BLaER1 treated with 17β-estradiol and CSF1 and Interleukin-3, amounts not matched to agents 10 nM and 100 nM (cell line): ENCODE data around the gene EFL1.
A peak's percentile ranks its signal among the peaks of the same experiment; 100 is the strongest.

Experiments
- H3K27ac ChIP-seq, 11 experiments: shearing (Covaris generic); formaldehyde crosslinking; 2 replicates each; pipeline ENCODE4 v1.8.1; 2022
- H3K27me3 ChIP-seq, 11 experiments: shearing (Covaris generic); formaldehyde crosslinking; 2 replicates each; pipeline ENCODE4 v1.8.1; 2022
- H3K36me3 ChIP-seq, 11 experiments: shearing (Covaris generic); formaldehyde crosslinking; 2 replicates each; pipeline ENCODE4 v1.8.1; 2022
- H3K4me1 ChIP-seq, 10 experiments: shearing (Covaris generic); formaldehyde crosslinking; 2 replicates each; pipeline ENCODE4 v1.8.1; 2022
- H3K4me2 ChIP-seq, 11 experiments: shearing (Covaris generic); formaldehyde crosslinking; 2 replicates each; pipeline ENCODE4 v1.8.1; 2022
- H3K4me3 ChIP-seq, 10 experiments: shearing (Covaris generic); formaldehyde crosslinking; 2 replicates each; pipeline ENCODE4 v1.8.1; 2022
- H3K9ac ChIP-seq, 11 experiments: shearing (Covaris generic); formaldehyde crosslinking; 2 replicates each; pipeline ENCODE4 v1.8.1; 2022
- H3K9me3 ChIP-seq, 11 experiments: shearing (Covaris generic); formaldehyde crosslinking; replicated peaks in 1 of 11; 2 replicates each; pipeline ENCODE4 v1.8.1; 2022
- H4K20me1 ChIP-seq, 11 experiments: shearing (Covaris generic); formaldehyde crosslinking; 2 replicates each; pipeline ENCODE4 v1.8.1; 2022
- Cebpa-rat ChIP-seq, 11 experiments: shearing (Covaris generic); IDR thresholded peaks; 2 replicates each; pipeline ENCODE4 v1.8.1; 2022

Gene EFL1

DNA sequence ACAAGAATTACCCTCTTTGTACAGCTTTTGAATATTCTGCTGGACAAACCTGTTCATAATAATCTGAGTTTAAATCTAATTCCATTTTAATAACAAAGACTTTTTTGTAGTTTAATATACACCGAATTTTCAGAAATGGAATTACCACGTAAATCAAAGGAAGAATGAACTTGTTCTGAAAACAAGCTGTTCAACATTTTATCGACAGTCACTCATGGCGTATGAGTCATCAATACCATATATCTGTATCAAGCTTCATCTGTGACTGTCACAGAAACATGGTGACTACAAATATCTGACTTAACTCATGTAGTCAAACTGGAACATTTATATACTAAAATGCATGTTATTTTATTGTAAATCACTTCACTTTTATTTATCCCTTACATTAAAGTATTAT is 90.0 kb downstream of the EFL1 start:
- H3K4me1 ChIP-seq, result peaks cover 0 to 10% (median 6%) of the 10 kb centered on the region in 10 experiments; a peak in 10 of 20 replicates
- no peaks in the 10 kb centered on the region; a peak in 1 of 22 replicates for H4K20me1 ChIP-seq
- no peaks in the 10 kb centered on the region; a peak in 2 of 22 replicates for H3K9me3 ChIP-seq
- H3K27me3 ChIP-seq, result no peaks in the 10 kb centered on the region
- H3K27ac ChIP-seq, result no peak overlapping the region
- no peak overlapping the region for H3K4me2 ChIP-seq
- no peak for TF ChIP-seq Cebpa-rat (IDR thresholded peaks at IDR 0.05)
- peaks cover 0 to 37% (median 9%) of the 10 kb centered on the region in 11 experiments; a peak in 12 of 22 replicates for H3K36me3 ChIP-seq
- no peak overlapping the region for H3K4me3 ChIP-seq
- H3K9ac ChIP-seq, result no peak overlapping the region

DNA sequence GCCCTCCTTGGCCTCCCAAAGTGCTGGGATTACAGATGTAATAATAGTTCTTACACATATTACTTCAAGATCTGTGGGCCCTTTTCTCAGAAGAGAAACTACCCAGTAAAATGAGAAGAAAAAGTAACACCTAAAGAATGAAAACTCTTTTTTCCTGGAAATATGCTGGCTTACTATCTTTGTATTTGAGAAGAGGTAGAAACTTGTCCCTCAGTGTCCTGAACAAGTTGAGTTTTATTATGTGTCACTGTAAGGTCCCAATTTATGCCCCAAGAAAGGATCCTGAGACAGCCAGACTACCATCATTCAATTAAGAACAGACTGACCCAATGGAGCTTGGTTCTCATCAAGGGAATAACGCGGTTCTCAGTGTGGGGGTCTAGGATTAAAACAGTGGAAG is 93.8 kb downstream of the EFL1 start:
- no peak overlapping the region for H3K4me3 ChIP-seq
- peaks cover 0 to 11% (median 9%) of the 10 kb centered on the region in 10 experiments; a peak in 12 of 20 replicates for H3K4me1 ChIP-seq
- no peaks in the 10 kb centered on the region; a peak in 1 of 22 replicates for H4K20me1 ChIP-seq
- H3K27me3 ChIP-seq, result no peaks in the 10 kb centered on the region
- H3K9me3 ChIP-seq, result no peaks in the 10 kb centered on the region; a peak in 2 of 22 replicates
- H3K27ac ChIP-seq, result no peak overlapping the region
- no peak overlapping the region for H3K9ac ChIP-seq
- H3K36me3 ChIP-seq, result peaks cover 3 to 39% (median 12%) of the 10 kb centered on the region in 11 experiments; a peak in 18 of 22 replicates
- TF ChIP-seq Cebpa-rat (IDR thresholded peaks at IDR 0.05), result no peak
- no peak overlapping the region for H3K4me2 ChIP-seq

DNA sequence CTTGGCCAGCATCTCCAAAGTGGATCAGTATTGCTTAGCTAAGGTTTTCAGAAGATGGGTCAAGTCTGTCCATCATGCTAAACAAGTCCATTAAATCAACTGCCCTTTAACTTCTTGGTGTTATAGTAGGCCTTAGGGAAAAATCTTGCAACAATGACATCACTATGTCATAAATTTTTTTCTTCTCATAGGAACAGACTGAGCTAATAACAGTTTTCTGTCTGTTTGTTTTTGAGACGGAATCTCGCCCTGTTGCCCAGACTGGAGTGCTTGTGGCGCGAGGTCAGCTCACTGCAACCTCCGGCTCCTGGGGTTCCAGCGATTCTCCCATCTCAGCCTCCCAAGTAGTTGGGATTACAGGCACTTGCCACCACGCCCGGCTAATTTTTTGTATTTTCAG is 94.2 kb downstream of the EFL1 start:
- no peak overlapping the region for H3K4me2 ChIP-seq
- no peak for TF ChIP-seq Cebpa-rat (IDR thresholded peaks at IDR 0.05)
- H3K27me3 ChIP-seq, result no peaks in the 10 kb centered on the region
- H3K4me3 ChIP-seq, result no peak overlapping the region
- H3K9me3 ChIP-seq, result no peaks in the 10 kb centered on the region; a peak in 2 of 22 replicates
- H3K36me3 ChIP-seq, result peaks cover 8 to 43% (median 17%) of the 10 kb centered on the region in 11 experiments; a peak in 21 of 22 replicates
- H3K27ac ChIP-seq, result no peak overlapping the region
- no peak overlapping the region for H3K9ac ChIP-seq
- no peaks in the 10 kb centered on the region; a peak in 1 of 22 replicates for H4K20me1 ChIP-seq
- peaks cover 0 to 11% (median 9%) of the 10 kb centered on the region in 10 experiments; a peak in 12 of 20 replicates for H3K4me1 ChIP-seq

DNA sequence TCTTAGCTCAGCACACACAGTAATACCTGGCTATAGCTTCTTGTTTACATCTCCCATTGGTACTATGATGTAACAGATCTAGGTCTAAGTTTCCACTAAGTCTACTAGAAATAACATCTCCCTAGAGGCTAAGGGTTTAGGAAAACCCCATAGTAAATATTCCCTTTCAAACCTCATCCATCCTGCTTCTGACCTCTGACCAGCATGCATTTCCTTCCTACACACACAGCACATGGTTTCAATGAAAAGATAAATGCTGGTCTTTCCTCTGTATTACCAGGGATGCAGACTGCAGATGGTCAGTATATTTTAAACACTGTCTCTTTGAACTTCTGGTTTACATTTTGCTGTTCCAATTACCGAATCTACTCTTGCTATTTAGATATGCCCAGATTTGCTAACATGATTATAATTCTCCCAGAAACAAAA is 96.6 kb downstream of the EFL1 start:
- H3K9ac ChIP-seq, result no peak overlapping the region
- H3K27me3 ChIP-seq, result no peaks in the 10 kb centered on the region
- TF ChIP-seq Cebpa-rat (IDR thresholded peaks at IDR 0.05), result no peak
- H3K4me1 ChIP-seq, result peaks cover 0 to 11% (median 9%) of the 10 kb centered on the region in 10 experiments; a peak in 12 of 20 replicates
- peak overlapping the region in 7 of 11 experiments; percentile 41 to 68 (median 49); a peak in 13 of 22 replicates for H3K4me2 ChIP-seq
- H3K27ac ChIP-seq, result no peak overlapping the region
- no peak overlapping the region for H3K4me3 ChIP-seq
- H3K36me3 ChIP-seq, result peaks cover 29 to 62% (median 35%) of the 10 kb centered on the region in 11 experiments
- no peaks in the 10 kb centered on the region; a peak in 2 of 22 replicates for H3K9me3 ChIP-seq
- no peaks in the 10 kb centered on the region for H4K20me1 ChIP-seq

DNA sequence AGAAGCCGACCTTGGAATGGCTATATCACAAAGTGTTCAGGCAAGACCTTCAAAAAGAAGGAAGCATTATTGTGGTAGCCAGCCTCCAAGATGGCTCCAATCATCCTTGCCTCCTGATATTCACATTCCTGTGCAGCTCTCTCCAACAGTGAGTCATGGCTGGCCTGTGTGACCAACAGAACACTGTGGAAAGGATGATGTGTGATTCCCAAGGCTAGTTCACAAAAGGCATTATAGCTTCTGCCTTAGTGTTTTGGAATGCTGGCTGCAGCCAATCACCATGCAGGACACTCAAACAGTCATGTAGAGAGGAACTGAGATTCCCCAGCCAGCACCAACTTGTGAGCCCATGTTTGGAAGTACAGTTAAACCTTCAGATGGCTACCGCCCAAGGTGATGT is 102.6 kb downstream of the EFL1 start:
- Histone ChIP-seq H4K20me1 (no peaks in the 10 kb centered on the region), H3K27me3 (no peaks in the 10 kb centered on the region), H3K36me3 (peaks cover 47 to 93% (median 68%) of the 10 kb centered on the region in 11 experiments), H3K4me2 (no peak overlapping the region), H3K9ac (no peak overlapping the region), H3K4me1 (no peaks in the 10 kb centered on the region), H3K4me3 (no peak overlapping the region), H3K9me3 (no peaks in the 10 kb centered on the region), H3K27ac (no peak overlapping the region)
- no peak for TF ChIP-seq Cebpa-rat (IDR thresholded peaks at IDR 0.05)

DNA sequence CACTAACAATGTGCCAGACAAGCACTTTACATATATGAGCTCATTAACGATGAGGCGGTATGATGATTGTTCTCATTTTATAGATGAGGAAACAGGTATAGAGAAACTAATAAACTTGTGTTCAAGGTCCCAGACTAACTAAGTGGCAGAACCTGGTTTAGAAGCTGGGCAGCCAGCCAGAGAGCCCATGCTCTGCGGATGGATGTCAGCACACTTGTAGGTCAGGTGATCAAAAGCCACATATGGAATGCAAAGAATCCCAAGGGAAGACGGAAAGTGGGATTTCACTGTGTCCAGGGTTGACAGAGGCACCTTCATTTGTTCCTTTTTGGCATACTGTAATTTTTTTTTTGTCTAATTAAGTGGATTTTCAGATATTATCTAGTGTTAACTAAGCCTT is 103.7 kb downstream of the EFL1 start:
- no peaks in the 10 kb centered on the region for H3K9me3 ChIP-seq
- no peak overlapping the region for H3K4me3 ChIP-seq
- no peaks in the 10 kb centered on the region for H4K20me1 ChIP-seq
- no peaks in the 10 kb centered on the region for H3K4me1 ChIP-seq
- no peak overlapping the region for H3K9ac ChIP-seq
- H3K36me3 ChIP-seq, result peaks cover 54 to 93% (median 70%) of the 10 kb centered on the region in 11 experiments
- no peak for TF ChIP-seq Cebpa-rat (IDR thresholded peaks at IDR 0.05)
- H3K4me2 ChIP-seq, result no peak overlapping the region
- H3K27ac ChIP-seq, result no peak overlapping the region
- no peaks in the 10 kb centered on the region for H3K27me3 ChIP-seq

DNA sequence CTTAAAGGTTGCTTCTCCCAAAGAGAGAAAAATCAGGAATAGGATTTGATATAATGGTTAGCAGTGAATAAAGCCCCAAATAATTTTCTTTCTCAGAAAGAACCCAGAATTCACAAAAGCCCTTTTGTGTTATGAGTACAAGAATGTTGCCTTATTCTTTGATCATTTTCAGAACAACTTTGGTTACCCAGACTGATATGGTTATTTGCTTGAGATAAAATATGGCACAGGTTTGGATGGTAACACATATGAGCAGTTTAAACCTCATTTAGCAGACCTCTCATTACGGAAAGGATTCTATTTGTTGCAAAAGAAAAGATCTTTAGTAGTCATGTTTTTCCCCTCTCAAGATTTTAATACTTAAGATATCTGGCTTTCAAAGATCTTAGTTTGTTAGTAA is 111.9 kb downstream of the EFL1 start:
- TF ChIP-seq Cebpa-rat (IDR thresholded peaks at IDR 0.05), result no peak
- H3K27me3 ChIP-seq, result no peaks in the 10 kb centered on the region
- H3K4me2 ChIP-seq, result no peak overlapping the region
- H3K4me1 ChIP-seq, result peaks cover 0 to 10% (median 0%) of the 10 kb centered on the region in 10 experiments; a peak in 4 of 20 replicates
- no peaks in the 10 kb centered on the region for H3K9me3 ChIP-seq
- H3K27ac ChIP-seq, result no peak overlapping the region
- H3K36me3 ChIP-seq, result peaks cover 30 to 72% (median 44%) of the 10 kb centered on the region in 11 experiments
- H4K20me1 ChIP-seq, result no peaks in the 10 kb centered on the region
- no peak overlapping the region for H3K4me3 ChIP-seq
- H3K9ac ChIP-seq, result no peak overlapping the region

DNA sequence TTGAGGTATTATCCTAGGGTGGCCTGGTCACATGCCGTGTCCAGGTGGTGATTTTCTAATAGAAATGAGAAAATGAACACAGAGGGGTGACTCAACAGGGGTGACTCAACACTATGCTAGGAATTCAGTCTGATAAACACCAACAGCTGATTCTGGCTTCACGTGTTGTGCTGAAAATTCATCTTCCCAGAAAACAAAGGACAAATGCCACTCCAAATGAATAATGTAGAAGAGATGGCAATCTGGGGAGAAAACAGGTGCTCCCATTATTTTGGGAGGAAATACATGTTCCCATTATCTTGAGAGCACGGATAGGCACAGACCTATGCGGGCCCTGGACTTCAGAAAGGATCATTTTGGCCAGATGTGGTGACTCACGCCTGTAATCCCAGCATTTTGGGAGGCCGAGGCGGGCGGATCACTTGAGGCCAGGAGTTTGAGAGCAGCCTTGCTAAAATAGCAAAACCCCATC is 115.5 kb downstream of the EFL1 start:
- Histone ChIP-seq H3K27me3 (no peaks in the 10 kb centered on the region), H3K9me3 (no peaks in the 10 kb centered on the region), H3K4me1 (peaks cover 0 to 10% (median 0%) of the 10 kb centered on the region in 10 experiments; a peak in 4 of 20 replicates), H3K4me2 (peak overlapping the region in 1 of 11 experiments; percentile 2; a peak in 1 of 22 replicates), H3K36me3 (peaks cover 35 to 75% (median 45%) of the 10 kb centered on the region in 11 experiments), H3K4me3 (no peak overlapping the region), H3K9ac (no peak overlapping the region), H4K20me1 (no peaks in the 10 kb centered on the region), H3K27ac (no peak overlapping the region)
- TF ChIP-seq Cebpa-rat (IDR thresholded peaks at IDR 0.05), result no peak

DNA sequence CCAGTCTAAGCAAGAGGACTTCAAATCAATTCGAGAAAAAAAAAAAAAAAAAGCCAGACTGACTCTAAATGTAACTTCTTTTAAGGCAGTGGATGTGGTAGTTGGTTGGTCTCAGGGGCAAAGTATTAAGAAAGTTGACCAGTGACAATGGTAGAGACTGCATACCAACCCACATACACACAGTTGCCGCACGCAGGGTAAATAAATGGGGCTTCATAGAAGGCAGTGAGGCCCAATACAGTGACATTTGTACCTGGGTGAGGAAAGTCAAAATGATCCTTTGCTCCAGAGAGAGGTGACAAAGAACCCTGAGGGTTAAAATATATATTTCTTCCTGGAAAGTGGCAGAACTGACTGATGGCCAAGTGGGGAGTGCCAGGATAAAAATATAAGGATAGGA is 116.0 kb downstream of the EFL1 start:
- TF ChIP-seq Cebpa-rat (IDR thresholded peaks at IDR 0.05), result no peak
- H3K27ac ChIP-seq, result no peak overlapping the region
- H3K9me3 ChIP-seq, result no peaks in the 10 kb centered on the region
- no peak overlapping the region for H3K4me2 ChIP-seq
- peaks cover 0 to 10% (median 0%) of the 10 kb centered on the region in 10 experiments; a peak in 4 of 20 replicates for H3K4me1 ChIP-seq
- peaks cover 31 to 72% (median 40%) of the 10 kb centered on the region in 11 experiments for H3K36me3 ChIP-seq
- H4K20me1 ChIP-seq, result no peaks in the 10 kb centered on the region
- no peaks in the 10 kb centered on the region for H3K27me3 ChIP-seq
- no peak overlapping the region for H3K4me3 ChIP-seq
- no peak overlapping the region; a peak in 1 of 22 replicates for H3K9ac ChIP-seq
